Measurements from ENCODE around the gene SF3B4.

- TF ChIP-seq CTCF (IDR thresholded peaks at IDR 0.05) (no peak), POLR2AphosphoS5 (IDR thresholded peaks at IDR 0.05) (no peak), POLR2A (IDR thresholded peaks at IDR 0.05) (no peak)
These were observed 1.3 kb downstream of the SF3B4 start for GRCh38 chr1:149926296-149926695.
